PFSK-1 (cell line): ENCODE measurements around the gene SNCAIP.

ENCODE experiments used
- POLR2AphosphoS5 ChIP-seq: IDR thresholded peaks from 2 replicates; pipeline ENCODE4 v1.6.1; 2012; ENCODE audit warnings: low read depth, mild to moderate bottlenecking, control low read depth, low read length, moderate library complexity
- SIN3A ChIP-seq: IDR thresholded peaks from 2 replicates; pipeline ENCODE4 v1.6.1; 2012; ENCODE audit warnings: mild to moderate bottlenecking, low read length, moderate library complexity, borderline replicate concordance; ENCODE audit not compliant: insufficient read depth
- TAF1 ChIP-seq: IDR thresholded peaks from 2 replicates; pipeline ENCODE4 v1.6.1; 2012; ENCODE audit warnings: low read length, control low read depth, borderline replicate concordance; ENCODE audit not compliant: insufficient read depth

DNA sequence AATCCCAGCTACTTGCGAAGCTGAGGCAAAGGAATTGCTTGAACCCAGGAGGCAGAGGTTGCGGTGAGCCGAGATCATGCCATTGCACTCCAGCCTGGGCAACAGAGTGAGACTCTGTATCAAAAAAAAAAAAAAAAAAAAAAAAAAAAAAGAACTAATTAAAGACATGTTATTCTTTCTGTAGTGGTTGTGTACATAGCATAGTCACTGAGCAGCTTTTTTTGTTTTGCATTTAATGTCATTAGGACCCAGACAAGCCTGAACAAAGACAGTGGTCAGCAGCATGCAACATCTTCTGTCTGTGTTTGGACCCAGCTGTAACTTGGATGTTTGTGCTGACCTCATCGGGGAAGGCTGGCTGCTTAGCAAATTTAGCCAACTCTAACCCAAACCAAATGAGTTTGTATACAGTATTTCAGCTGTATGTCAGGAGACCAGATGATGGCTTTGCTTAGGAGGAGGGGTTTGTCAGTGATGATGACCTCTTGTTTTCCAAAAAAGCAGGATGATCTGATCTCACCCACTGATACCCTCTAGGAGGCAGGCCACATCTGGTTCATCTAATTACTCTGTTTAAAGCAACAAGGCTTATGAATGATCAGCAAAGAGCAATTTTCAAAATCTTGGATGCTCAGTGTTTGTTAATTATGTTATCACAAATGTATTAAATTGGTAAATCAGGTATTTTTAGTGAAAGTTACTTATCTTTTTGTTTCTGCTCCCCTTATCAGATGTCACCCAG is 39.5 kb downstream of the SNCAIP start:
- TF ChIP-seq POLR2AphosphoS5 (no peak), TAF1 (no peak), SIN3A (no peak)
